Suprapubic skin (tissue), 4 donors: ENCODE measurements around the gene ANTXR1. TPM values are rescaled to one million over a fixed set of nuclear protein-coding genes. Genes with fewer than 3 reads are reported as not detected.

Experiments used
- DNase-seq, 2 donors: peaks; one replicate each; pipeline ENCODE4 v3.0.0-alpha.2; 2019; ENCODE audit warnings: low spot score in 2 of 2
- H3K27ac ChIP-seq: fragments of 200-600 bp; sonication (generic); one replicate; pipeline ENCODE4 v1.5.1; 2019
- H3K27me3 ChIP-seq: fragments of 200-600 bp; sonication (generic); one replicate; pipeline ENCODE4 v1.5.1; 2019
- H3K36me3 ChIP-seq: fragments of 200-600 bp; sonication (generic); one replicate; pipeline ENCODE4 v1.5.1; 2019
- H3K4me1 ChIP-seq: fragments of 200-600 bp; sonication (generic); one replicate; pipeline ENCODE4 v1.5.1; 2019
- H3K4me3 ChIP-seq: fragments of 200-600 bp; sonication (generic); one replicate; pipeline ENCODE4 v1.5.1; 2019; ENCODE audit warnings: mild to moderate bottlenecking
- H3K9me3 ChIP-seq: fragments of 200-600 bp; sonication (generic); one replicate; pipeline ENCODE4 v1.5.1; 2019
- CTCF ChIP-seq, 2 donors: fragments of 200-600 bp in 1 of 2; fragments of 450-650 bp in 1 of 2; sonication (generic) in 1 of 2; IDR thresholded peaks; one replicate each; pipeline ENCODE4 v1.5.1; 2016 to 2019; ENCODE audit warnings: antibody characterized with exemption in 2 of 2, mild to moderate bottlenecking in 1 of 2, moderate library complexity in 1 of 2
- EP300 ChIP-seq: sonication (generic); formaldehyde crosslinking; IDR thresholded peaks from one replicate; pipeline ENCODE4 v1.6.1; 2017; ENCODE audit warnings: antibody characterized with exemption
- POLR2A ChIP-seq, 2 donors: fragments of 450-650 bp; IDR thresholded peaks; one replicate each; pipeline ENCODE4 v1.6.1; 2017; ENCODE audit warnings: antibody characterized with exemption in 2 of 2, mild to moderate bottlenecking in 2 of 2, moderate library complexity in 2 of 2
- POLR2AphosphoS5 ChIP-seq, 3 donors: sonication (generic); formaldehyde crosslinking; IDR thresholded peaks; one replicate each; pipeline ENCODE4 v1.6.1; 2017; ENCODE audit warnings: antibody characterized with exemption in 3 of 3
- WGBS: methylation state at CpG from one replicate; pipeline ENCODE4 v1.1.5; 2018; 5-methylcytosine and 5-hydroxymethylcytosine counted together
- total RNA-seq, 4 donors: library from RNA; depleted of rRNA; stranded (reverse); fragments of >200 nt; gene quantifications; one replicate each; pipeline ENCODE4 v1.1.0, GENCODE V29; 2016

ANTXR1 gene
- total RNA-seq, 4 donors from 2014 or later, result 35.5 to 111 (median 66.6) TPM

DNA sequence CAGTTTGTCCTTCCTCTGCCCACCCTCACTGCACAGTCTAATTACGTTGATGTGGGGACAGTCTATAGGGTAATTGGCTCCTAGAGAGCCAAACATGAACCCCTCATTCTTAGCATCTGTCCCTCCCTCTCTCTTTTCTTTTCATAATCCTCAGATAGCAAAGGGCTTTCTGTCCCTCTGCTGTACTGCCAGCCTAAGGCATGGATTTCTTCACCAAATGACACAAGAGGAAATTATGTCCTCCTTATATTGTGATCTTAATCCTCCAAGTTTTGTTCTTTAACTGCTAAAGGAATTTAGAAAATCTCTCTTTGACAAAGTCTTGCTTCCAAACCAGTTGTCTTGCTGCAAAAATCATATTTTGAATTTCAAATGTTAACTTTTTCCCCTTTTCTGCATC is 18.5 kb downstream of the ANTXR1 start:
- H3K4me3 ChIP-seq, result no peak overlapping the region
- no peaks in the 10 kb centered on the region for H3K36me3 ChIP-seq
- H3K27ac ChIP-seq, result no peak overlapping the region
- 86% methylated on average over 1 of the region's 1 CpG for WGBS
- H3K27me3 ChIP-seq, result no peaks in the 10 kb centered on the region
- H3K4me1 ChIP-seq, result peaks cover 22% of the 10 kb centered on the region
- no peaks in the 10 kb centered on the region for H3K9me3 ChIP-seq
- TF ChIP-seq EP300 (no peak), POLR2AphosphoS5 (IDR thresholded peaks at IDR 0.05) (no peak), CTCF (IDR thresholded peaks at IDR 0.05) (no peak), POLR2A (IDR thresholded peaks at IDR 0.05) (no peak)
- DNase-seq, result no peak

DNA sequence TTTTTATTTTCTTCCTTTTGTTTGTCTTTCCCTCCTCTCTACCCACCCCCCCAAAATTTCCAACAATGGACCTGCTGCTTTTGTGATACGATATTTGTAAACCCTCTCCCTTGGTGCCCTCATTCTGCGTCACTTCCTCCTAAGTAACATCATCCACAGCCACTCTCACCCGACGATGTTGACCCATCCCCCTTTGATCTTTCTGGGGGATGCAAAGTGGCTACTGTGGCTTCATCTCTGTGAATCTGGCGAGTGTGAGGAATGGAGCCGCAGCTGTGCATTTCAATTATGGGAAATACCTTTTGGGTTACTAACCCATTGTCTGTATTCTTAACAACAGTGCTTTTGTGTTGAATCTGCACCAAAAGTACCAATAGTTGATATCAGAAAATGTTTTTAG is 19.4 kb downstream of the ANTXR1 start:
- TF ChIP-seq POLR2AphosphoS5 (IDR thresholded peaks at IDR 0.05), result no peak
- TF ChIP-seq EP300, result no peak
- no peak for TF ChIP-seq CTCF (IDR thresholded peaks at IDR 0.05)
- no peak for TF ChIP-seq POLR2A (IDR thresholded peaks at IDR 0.05)
- no peaks in the 10 kb centered on the region for H3K36me3 ChIP-seq
- no peak for DNase-seq
- 65% methylated on average over 6 of the region's 6 CpGs for WGBS
- no peaks in the 10 kb centered on the region for H3K9me3 ChIP-seq
- H3K27ac ChIP-seq, result no peak overlapping the region
- no peak overlapping the region for H3K4me3 ChIP-seq
- no peaks in the 10 kb centered on the region for H3K27me3 ChIP-seq
- peaks cover 22% of the 10 kb centered on the region for H3K4me1 ChIP-seq

DNA sequence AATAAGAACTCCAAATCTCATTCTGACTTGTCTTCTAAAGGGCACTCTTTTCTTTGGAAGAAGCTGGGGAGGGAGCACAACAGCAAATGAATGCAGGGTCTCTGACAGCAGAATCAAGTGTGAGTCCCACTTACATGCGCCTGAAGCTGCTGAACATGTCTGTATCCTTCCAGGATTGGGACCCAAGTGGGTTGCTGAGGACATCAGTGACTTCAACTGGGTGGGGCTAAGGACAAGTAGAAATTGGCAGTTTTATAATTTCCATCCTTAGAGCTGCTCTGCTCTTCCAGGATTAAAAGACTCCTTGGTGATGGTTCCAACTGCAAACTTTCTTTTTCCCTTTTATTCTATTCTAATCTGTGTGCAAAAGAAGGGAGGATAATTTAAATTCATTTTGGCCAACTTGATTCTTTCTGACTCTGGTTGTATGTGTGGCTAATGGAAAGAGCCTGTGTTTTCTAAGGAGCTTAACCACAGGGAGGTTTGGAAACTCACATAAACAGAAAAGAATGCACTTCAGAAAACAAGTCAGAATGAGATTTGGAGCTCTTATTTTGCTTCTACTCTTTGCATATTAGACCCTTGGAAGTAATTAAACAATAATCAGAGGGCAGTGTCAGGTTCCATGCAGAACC is 20.6 kb downstream of the ANTXR1 start:
- Histone ChIP-seq H3K4me3 (no peak overlapping the region), H3K36me3 (no peaks in the 10 kb centered on the region), H3K9me3 (no peaks in the 10 kb centered on the region), H3K4me1 (peaks cover 22% of the 10 kb centered on the region), H3K27ac (no peak overlapping the region), H3K27me3 (no peaks in the 10 kb centered on the region)
- no peak for TF ChIP-seq EP300
- WGBS, result 63% methylated on average over 1 of the region's 1 CpG
- DNase-seq, result no peak

DNA sequence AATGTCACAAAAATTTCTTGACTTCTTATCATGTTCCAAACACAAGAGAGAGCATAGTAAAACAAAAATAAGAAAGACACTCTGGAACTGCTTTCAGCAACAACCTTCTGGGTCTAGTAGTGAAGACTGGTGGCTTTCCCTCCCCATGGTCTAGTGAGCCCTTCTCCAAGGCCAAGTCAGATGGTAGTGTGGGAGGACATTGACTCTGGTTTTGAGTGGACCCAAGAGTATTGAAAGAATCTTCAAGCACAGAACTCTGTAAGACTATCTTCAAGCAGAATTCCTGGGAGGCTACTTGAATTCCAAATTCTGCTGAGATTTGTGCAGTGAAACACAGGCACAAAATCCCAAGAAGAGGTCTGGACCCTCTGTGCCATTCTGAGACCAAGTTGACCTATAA is 21.1 kb downstream of the ANTXR1 start:
- Histone ChIP-seq H3K36me3 (no peaks in the 10 kb centered on the region), H3K27ac (no peak overlapping the region), H3K4me3 (no peak overlapping the region), H3K27me3 (no peaks in the 10 kb centered on the region), H3K4me1 (peaks cover 22% of the 10 kb centered on the region), H3K9me3 (no peaks in the 10 kb centered on the region)
- TF ChIP-seq EP300, result no peak
- no peak for DNase-seq

GRCh38 chr2:69034845-69035244 is 21.9 kb downstream of the ANTXR1 start:
- DNase-seq, result no peak
- H3K36me3 ChIP-seq, result no peaks in the 10 kb centered on the region
- H3K27me3 ChIP-seq, result no peaks in the 10 kb centered on the region
- no peaks in the 10 kb centered on the region for H3K9me3 ChIP-seq
- 59% methylated on average over 3 of the region's 3 CpGs for WGBS
- no peak for TF ChIP-seq POLR2AphosphoS5 (IDR thresholded peaks at IDR 0.05)
- TF ChIP-seq EP300, result no peak
- TF ChIP-seq CTCF (IDR thresholded peaks at IDR 0.05), result no peak
- no peak for TF ChIP-seq POLR2A (IDR thresholded peaks at IDR 0.05)
- H3K4me1 ChIP-seq, result peaks cover 22% of the 10 kb centered on the region
- no peak overlapping the region for H3K27ac ChIP-seq
- no peak overlapping the region for H3K4me3 ChIP-seq

DNA sequence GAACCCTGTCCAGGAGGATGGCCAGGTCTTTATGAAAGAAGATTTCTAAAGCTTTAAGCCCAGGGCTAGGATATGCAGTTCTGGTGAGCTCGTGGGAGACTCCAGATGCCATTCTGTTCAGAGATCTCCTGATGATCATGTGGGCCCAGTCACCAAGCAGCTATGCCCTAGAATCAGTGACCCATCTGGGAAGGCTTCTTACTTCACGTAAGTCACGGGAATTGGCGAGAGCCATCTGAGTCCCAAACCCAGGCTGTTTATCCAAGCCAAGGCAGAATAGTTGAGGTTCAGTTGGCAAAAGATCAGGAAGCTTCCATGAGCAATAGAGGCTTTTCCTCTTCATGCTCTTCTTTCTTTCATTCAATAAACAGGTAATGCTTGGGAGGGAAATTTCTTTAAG is 23.9 kb downstream of the ANTXR1 start:
- Histone ChIP-seq H3K27me3 (no peaks in the 10 kb centered on the region), H3K36me3 (peaks cover 1% of the 10 kb centered on the region), H3K27ac (no peak overlapping the region), H3K4me1 (peaks cover 25% of the 10 kb centered on the region), H3K9me3 (no peaks in the 10 kb centered on the region), H3K4me3 (no peak overlapping the region)
- 95% methylated on average over 3 of the region's 4 CpGs for WGBS
- TF ChIP-seq POLR2A (IDR thresholded peaks at IDR 0.05) (no peak), CTCF (IDR thresholded peaks at IDR 0.05) (no peak), EP300 (no peak), POLR2AphosphoS5 (IDR thresholded peaks at IDR 0.05) (no peak)
- no peak for DNase-seq
